Stimulated activated CD4-positive, alpha-beta T cell treated with anti-CD3 and anti-CD28 coated beads, Interleukin-12 subunit alpha, Interleukin-12 subunit beta, amount 100 ng/mL, for 24 hours (primary cell): ENCODE measurements around the gene CD99.
"Not testable (repeated sequence)": the region's sequence is repeated elsewhere in the genome, so short reads cannot be mapped to it uniquely, and the experiment has no call there.

Experiments used
- DNase-seq, 2 experiments: peaks; one replicate each; pipeline ENCODE4 v3.0.0-alpha.2; 2020; ENCODE audit warnings: low read depth in 2 of 2

CD99 gene

DNA sequence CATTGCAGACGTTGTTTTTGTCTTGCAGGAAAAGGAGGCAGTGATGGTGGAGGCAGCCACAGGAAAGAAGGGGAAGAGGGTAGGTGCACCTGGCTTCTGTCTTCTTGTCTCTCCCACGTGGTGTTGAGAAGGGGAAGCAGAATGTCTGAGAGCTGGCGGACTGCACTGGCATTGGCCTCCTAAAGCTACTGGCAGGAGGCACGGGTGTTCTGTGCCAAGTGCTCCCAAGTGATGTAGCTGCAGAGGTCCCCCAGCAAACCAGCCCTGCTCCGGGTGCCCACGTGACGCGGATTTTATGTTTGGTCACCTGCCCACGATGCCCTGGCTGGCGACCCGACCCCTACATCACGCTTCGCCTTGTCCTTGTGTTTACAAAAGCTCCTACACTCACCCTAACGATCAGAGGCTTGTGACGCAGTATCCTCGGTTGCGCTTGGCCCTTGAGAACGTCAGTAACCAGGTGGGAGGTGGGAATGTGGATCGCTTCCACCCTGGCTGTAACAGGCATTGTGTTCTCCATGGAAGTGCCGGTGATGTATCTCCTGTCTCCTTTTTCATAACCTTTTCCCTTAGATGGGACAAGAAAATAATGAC lies 32.3 kb downstream of the CD99 start:
- no peak for DNase-seq

DNA sequence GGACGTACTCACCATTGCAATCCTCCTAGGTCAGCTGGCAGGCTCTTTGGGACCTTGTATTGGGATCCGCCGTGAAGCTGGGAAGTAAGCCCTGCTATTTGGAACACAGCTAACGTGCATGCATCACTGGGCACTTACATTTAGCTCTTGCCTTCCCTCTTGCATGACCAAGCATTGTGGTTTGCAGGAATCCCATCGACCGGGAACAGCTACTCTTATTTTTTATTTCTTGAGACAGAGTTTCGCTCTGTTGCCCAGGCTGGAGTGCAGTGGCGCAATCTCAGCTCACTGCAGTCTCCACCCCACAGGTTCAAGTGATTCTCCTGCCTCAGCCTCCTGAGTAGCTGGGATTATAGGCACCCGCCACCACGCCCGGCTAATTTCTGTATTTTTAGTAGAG lies 36.2 kb downstream of the CD99 start:
- DNase-seq: not testable (repeated sequence)

- no peak for DNase-seq
Observed at GRCh38 chrX:2732076-2732475, 41.0 kb downstream of the CD99 start.

DNA sequence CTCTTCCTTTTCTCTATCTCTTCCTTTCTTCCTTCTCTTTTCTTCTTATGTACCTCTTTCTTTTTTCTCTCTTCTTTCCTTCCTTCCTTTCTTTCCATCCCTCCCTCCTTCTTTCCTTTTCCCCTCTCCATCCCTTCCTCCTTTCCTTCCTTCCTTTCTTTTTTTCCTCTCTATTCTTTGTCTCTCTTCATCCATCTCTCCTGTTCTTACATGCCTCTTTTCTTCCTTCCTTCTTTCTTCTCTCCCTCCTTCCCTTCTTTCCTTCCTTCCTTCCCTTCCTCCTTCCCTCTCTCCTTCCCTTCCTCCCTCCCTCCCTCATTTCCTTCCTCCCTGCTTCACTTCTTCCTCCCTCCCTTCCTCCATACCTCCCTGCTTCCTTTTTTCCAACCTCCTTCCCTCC lies 41.6 kb downstream of the CD99 start:
- DNase-seq: no peak

GRCh38 chrX:2733286-2733685 lies 42.2 kb downstream of the CD99 start:
- no peak for DNase-seq

DNA sequence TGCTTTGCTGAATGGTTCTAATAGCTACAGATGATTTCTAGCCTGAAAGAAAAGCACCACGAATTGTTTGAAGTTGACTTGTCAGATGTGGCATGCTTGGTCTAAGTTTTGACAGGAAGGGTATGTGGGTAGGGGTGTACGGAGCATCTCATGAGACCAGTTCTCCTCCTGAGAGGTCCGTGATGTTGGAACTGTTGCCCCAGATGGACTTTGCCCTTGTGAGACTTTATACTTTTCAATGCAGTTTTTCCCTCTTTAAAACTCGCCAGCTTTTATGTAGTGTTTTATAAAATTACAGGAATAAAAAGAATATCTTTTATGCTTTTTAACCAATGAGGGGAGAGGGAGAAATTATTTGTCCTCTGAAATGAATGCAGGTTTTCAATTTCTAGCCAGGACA lies 44.2 kb downstream of the CD99 start:
- no peak for DNase-seq

GRCh38 chrX:2740672-2741071 lies 49.6 kb downstream of the CD99 start:
- DNase-seq: no peak

GRCh38 chrX:2741386-2741785 lies 50.3 kb downstream of the CD99 start:
- no peak for DNase-seq

GRCh38 chrX:2746250-2746649 lies 55.2 kb downstream of the CD99 start:
- DNase-seq: not testable (repeated sequence)

- no peak for DNase-seq
Observed at GRCh38 chrX:2748171-2748814, 57.2 kb downstream of the CD99 start.

- DNase-seq: no peak
Observed at GRCh38 chrX:2748815-2749188, 57.7 kb downstream of the CD99 start.

DNA sequence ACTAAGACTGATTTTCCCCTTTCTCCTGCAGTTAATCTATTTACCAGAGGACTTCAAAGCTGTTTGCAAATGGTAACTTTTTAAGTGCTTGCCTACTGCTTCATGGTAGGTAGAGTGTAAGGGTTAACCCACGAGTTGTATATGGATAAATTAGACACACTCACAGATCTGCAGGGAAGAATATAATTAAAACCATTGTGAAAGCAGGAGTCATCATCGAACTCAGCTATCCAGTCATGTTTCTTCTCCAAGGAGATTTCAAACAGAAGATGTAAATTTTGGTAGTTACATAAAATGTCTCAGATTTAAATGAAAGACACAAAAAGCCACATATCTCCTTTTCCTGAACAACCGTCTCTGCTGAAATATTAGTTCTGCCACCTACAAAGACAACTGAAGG lies 60.2 kb downstream of the CD99 start:
- no peak for DNase-seq

- not testable (repeated sequence) for DNase-seq
Observed at GRCh38 chrX:2751874-2752300, 60.8 kb downstream of the CD99 start, which contains the start of gene XG. Gene XG (plus strand): TSS chrX:2752040. CDS start chrX:2752275, 235 bp downstream.

- not testable (repeated sequence) for DNase-seq
Observed at GRCh38 chrX:2752441-2752840, 61.3 kb downstream of the CD99 start.

GRCh38 chrX:2755163-2755715 lies 64.1 kb downstream of the CD99 start:
- not testable (repeated sequence) for DNase-seq

DNA sequence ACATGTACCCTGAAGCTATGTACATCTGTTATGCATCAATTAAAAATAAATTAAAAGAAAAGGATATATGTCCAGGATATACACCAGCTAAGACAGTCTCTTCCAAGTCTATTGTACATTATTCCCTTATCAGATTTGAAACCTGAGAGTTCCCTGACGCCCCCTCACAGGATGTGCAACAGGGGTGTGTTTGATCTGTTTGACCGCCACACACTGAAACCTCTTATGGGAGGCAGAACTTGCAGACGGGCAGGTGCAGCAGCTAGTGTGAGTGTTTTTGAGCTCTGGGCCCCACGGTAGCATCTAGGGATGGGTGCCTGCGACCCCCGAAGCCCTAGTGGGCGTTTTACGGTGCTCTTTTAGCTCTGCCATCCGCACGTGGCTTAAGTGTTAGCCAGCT lies 65.5 kb downstream of the CD99 start:
- no peak for DNase-seq

DNA sequence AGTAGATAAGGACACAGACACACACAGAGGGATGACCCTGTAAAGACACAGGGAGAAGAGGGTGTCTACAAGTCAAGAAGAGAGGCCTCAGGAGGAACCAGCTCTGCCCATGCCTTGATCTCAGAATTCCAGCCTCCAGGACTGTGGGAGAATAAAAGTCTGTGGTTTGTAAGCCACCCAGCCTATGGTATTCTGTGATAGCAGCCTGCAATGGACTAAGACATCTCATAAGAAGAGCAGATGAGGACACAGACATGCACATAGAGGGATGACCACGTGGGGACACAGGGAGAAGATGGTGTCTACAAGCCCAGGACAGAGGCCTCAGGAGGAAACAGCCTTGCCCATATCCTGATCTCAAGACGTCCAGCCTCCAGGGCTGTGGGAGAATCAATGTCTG lies 70.2 kb downstream of the CD99 start:
- DNase-seq: no peak

DNA sequence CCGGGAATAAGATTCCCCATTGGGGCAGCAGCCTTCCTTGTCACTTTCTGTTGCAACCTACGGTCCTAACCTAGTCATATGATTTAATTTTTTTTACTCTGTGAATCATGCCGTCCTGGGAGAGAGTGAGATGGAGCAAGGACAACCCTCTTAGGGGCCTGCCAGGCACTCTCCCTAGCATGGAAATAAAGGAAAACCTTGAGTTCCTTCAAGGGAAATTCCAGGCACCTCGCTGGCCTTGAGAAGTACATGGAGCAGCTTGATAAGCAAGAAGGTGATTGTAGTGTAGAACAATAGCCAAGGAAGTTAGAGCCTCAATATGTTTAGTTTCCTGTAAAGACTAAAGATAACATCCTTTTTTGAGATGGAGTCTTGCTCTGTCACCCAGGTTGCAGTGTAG lies 71.6 kb downstream of the CD99 start:
- DNase-seq: not testable (repeated sequence)

GRCh38 chrX:2764766-2765548 lies 73.9 kb downstream of the CD99 start:
- not testable (repeated sequence) for DNase-seq

GRCh38 chrX:2765549-2765830 lies 74.4 kb downstream of the CD99 start:
- DNase-seq: no peak

DNA sequence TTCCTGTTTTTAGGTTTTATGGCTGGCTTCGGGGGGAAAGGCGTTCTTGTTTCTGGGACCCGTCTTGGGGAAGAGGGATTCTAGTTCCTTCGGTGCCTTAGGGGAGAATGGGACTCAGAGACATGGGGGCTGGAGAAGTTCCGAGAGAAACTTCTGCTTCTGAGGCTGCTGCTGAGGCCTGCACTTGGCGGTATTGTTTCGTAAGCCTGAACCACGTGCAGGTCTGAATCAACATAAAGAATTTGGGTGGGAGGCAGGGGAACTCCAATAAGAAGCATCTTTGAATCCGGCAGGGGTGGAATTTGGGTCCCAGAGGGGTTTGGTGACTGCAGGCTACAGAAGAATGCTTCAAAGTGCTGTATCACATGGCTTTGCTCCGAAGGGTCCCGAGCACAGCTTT lies 75.8 kb downstream of the CD99 start:
- DNase-seq: no peak

DNA sequence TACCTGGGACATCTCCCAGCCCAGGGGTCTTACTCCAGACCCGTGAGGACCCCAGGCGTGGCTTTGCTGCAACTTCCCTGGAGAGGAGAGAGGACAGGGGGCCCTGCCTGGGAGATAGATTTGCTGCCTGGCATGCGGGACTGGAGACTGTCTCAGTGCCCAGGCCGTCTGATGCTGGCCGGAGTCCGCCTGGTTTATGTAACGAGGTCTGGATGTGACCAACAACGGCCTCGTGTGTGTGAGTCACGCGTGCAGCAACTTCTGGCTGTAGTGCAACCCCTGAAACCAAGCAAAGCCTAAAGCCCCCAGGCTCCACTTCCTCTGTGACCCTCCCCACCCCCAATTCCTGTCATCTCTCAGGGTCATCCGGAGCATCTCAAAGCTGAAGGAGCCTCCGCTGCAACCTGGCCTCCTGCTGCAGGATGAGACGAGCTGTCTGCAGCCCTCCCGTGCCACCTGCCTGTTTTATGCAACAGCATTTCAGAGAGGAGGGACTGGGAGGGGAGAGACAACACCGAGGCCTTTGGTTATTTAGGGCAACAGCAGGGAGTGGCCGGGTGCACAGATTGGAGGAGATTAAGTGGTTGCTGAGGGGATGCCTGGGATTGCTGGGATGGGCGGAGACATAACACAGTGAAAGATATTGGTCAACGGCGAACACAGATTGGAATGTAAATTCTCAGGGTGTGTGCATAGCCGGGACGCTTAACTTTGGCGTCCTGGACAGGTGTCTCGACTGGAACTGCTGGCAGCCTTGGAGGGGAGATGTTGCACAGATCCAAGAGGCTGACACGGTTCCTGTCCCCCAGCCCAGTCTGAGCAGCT lies 76.7 kb downstream of the CD99 start:
- no peak for DNase-seq
